ENCODE measurements around the gene TRMO.
"Not testable (repeated sequence)": the region's sequence is repeated elsewhere in the genome, so short reads cannot be mapped to it uniquely, and the experiment has no call there.

Gene TRMO

DNA sequence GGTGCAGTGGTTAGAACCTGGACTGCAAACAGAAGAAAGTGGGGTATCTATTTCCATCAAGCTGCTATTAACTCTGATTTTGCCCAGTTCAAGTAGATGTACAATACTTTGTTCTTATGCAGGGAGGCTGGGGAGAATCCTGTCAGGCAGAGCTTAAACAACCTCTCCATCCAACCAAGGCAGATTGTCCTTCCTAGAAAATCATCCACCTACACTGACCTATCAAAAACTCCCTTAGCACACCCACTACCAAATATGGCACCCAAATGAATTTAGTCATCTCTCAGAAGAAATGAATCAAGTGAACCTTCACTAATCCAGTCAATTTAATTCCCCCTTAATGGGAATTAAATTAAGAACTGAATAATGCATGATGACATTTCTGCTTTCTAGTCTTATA, 34.0 kb upstream of the TRMO start:
- CTCF ChIA-PET, result interaction anchor here (1.0 to 1.3 kb wide), 3 partner anchors 12 to 33 kb away, joined by 3 to 5 read pairs (median 3); no protein-coding TSS in a partner anchor
- H3K4me3 ChIP-seq (ENCODE audit: low read depth, low read length), result no peak overlapping the region
- DNase-seq (ENCODE audit: low read depth, low spot score), result no peak
- POLR2A ChIA-PET, result interaction anchor here (0.9 kb wide), 1 partner anchor 267 kb away, joined by 3 read pairs; no protein-coding TSS in a partner anchor
- TF ChIP-seq, protein P1, sequence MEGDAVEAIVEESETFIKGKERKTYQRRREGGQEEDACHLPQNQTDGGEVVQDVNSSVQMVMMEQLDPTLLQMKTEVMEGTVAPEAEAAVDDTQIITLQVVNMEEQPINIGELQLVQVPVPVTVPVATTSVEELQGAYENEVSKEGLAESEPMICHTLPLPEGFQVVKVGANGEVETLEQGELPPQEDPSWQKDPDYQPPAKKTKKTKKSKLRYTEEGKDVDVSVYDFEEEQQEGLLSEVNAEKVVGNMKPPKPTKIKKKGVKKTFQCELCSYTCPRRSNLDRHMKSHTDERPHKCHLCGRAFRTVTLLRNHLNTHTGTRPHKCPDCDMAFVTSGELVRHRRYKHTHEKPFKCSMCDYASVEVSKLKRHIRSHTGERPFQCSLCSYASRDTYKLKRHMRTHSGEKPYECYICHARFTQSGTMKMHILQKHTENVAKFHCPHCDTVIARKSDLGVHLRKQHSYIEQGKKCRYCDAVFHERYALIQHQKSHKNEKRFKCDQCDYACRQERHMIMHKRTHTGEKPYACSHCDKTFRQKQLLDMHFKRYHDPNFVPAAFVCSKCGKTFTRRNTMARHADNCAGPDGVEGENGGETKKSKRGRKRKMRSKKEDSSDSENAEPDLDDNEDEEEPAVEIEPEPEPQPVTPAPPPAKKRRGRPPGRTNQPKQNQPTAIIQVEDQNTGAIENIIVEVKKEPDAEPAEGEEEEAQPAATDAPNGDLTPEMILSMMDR (IDR thresholded peaks at IDR 0.05; ENCODE audit: insufficient read depth, low read length, missing control alignments), result no peak

DNA sequence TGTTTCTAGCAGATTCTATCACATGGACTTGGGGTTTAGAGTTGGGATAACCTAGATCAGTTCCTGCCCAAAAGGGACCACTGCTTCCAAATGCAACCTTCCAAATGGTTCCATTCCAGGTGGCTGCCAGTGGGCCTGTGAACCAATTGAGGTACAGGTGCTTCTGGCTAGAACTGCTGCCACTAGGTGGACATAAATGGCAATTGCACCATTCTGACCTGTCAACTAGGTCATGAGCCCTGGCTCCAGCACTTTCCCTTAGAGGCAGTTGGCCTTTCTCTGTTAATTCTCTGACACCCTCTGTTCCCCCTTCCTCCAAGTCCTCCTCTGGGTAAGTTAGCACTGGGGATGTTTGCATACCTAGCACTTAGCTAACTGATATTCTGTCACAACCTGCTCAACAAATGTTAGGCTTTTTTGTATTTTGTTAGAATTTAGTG, 32.3 kb upstream of the TRMO start:
- TF ChIP-seq, protein P1 (IDR thresholded peaks at IDR 0.05; ENCODE audit: insufficient read depth, low read length, missing control alignments), result peak; percentile 42
- H3K4me3 ChIP-seq (ENCODE audit: low read depth, low read length), result no peak overlapping the region
- ChIA-PET POLR2A (no interaction called here), CTCF (interaction anchor here (0.6 to 2.9 kb wide), 4 partner anchors 10 to 31 kb away, joined by 3 to 8 read pairs (median 4); no protein-coding TSS in a partner anchor)
- DNase-seq (ENCODE audit: low read depth, low spot score), result no peak

DNA sequence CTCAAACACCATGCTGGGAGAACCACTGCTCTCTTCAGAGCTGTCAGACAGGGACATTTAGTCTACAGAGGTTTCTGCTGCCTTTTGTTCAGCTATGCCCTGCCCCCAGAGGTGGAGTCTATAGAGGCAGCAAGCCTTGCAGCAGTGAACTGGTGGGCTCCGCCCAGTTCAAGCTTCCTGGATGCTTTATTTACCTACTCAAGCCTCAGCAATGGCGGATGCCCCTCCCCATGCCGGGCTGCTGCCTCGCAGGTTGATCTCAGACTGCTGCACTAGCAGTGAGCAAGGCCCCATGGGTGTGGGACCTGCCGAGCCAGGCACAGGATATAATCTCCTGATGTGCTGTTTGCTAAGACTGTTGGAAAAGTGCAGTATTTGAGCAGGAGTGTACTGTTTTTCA, 28.6 kb upstream of the TRMO start:
- ChIA-PET CTCF (interaction anchor here (1.4 kb wide), 1 partner anchor 27 kb away, joined by 3 read pairs; no protein-coding TSS in a partner anchor), POLR2A (interaction anchor here (0.6 kb wide), 1 partner anchor 52 kb away, joined by 4 read pairs; no protein-coding TSS in a partner anchor)
- H3K4me3 ChIP-seq (ENCODE audit: low read depth, low read length); DNase-seq (ENCODE audit: low read depth, low spot score): not testable (repeated sequence)

DNA sequence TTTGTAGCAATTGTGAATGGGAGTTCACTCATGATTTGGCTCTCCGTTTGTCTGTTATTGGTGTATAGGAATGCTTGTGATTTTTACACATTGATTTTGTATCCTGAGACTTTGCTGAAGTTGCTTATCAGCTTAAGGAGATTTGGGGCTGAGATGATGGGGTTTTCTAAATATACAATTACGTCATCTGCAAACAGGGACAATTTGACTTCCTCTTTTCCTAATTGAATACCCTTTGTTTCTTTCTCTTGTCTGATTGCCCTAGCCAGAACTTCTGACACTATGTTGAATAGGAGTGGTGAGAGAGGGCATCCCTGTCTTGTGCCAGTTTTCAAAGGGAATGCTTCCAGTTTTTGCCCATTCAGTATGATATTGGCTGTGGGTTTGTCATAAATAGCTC, 24.8 kb upstream of the TRMO start:
- CTCF ChIA-PET; DNase-seq (ENCODE audit: low read depth, low spot score); POLR2A ChIA-PET; H3K4me3 ChIP-seq (ENCODE audit: low read depth, low read length): not testable (repeated sequence)

DNA sequence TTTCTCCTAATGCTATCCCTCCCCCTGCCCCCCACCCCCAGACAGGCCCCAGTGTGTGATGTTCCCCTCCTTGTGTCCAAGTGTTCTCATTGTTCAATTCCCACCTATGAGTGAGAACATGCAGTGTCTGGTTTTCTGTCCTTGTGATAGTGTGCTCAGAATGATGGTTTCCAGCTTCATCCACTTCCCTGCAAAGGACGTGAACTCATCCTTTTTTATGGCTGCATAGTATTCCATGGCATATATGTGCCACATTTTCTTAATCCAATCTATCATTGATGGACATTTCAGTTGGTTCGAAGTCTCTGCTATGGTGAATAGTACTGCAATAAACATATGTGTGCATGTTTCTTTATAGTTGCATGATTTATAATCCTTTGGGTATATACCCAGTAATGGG, 23.2 kb upstream of the TRMO start:
- POLR2A ChIA-PET; H3K4me3 ChIP-seq (ENCODE audit: low read depth, low read length); DNase-seq (ENCODE audit: low read depth, low spot score): not testable (repeated sequence)
- CTCF ChIA-PET, result interaction anchor here (1.6 to 4.1 kb wide), 2 partner anchors 9 to 22 kb away, joined by 4 to 28 read pairs; partner anchors contain the start of gene TRMO

DNA sequence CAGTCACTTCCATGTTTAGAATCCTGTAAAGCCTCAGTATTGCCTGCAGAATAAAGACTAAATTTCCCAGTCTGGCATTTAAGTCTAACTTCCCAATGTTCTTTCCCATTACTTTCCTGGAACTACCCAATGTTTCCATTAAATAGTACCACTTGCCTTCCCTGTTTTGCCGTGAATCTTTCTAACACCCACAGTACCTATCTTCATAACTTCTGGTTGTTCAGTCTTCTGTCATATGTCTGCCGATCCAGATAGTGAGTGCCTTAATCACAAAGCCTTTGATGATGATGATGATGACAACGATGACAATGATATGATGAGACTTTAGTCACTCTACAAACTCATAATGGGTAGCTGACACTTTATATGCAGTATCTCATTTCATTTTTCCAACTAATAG, 22.3 kb upstream of the TRMO start:
- DNase-seq (ENCODE audit: low read depth, low spot score), result no peak
- H3K4me3 ChIP-seq (ENCODE audit: low read depth, low read length), result no peak overlapping the region
- ChIA-PET CTCF (interaction anchor here (1.6 to 4.1 kb wide), 2 partner anchors 10 to 21 kb away, joined by 4 to 28 read pairs; partner anchors contain the start of gene TRMO), POLR2A (no interaction called here)
- TF ChIP-seq, protein P1 (IDR thresholded peaks at IDR 0.05; ENCODE audit: insufficient read depth, low read length, missing control alignments), result no peak

DNA sequence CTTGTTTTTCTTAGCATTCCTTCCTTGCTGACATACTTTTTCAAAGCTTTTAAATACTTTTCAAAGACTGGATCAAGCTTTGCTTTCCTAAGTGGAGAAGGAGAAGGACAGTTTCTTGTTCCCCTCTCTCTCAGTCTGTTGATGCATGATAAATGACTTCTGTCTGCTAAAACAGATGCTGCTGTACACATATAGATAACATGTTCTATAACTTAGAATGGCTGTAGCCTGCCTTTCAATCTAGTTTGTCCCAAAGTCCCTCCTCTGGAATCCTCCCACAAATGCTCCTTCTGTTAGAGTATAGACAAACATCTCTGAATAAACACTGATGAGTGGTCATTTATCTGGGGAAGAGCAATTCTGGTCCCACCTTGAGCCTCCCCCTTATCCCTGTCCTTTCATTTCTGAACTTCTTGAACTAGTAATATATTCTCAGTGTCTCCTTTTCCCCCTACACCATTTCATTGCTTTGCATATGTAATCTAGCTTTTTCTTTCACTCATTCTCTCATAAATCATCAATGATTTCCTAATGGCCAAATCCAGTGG, 21.1 kb upstream of the TRMO start:
- TF ChIP-seq, protein P1 (IDR thresholded peaks at IDR 0.05; ENCODE audit: insufficient read depth, low read length, missing control alignments), result no peak
- ChIA-PET POLR2A (no interaction called here), CTCF (interaction anchor here (0.9 to 4.1 kb wide), 2 partner anchors 20 to 42 kb away, joined by 3 to 28 read pairs; partner anchors contain the start of gene TRMO)
- DNase-seq (ENCODE audit: low read depth, low spot score), result no peak
- H3K4me3 ChIP-seq (ENCODE audit: low read depth, low read length), result no peak overlapping the region

DNA sequence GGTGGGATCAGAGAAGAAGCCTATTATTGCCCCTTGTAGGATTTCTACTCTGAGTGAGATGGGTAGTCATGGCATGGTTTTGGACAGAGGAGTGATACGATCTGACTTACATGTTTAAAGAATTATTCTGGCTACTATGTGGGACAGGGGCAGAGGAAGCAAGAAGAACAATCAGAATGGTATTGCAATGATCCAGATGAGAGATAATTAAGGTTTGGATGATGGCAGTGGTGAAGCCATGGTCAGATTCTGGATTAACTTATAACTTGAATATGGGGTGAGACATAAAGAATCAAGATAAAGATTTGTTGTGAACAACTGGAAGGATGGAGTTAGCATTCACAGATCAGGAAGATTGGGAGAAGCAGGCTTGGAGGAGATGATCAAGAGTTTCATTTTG, 19.0 kb upstream of the TRMO start:
- TF ChIP-seq, protein P1 (IDR thresholded peaks at IDR 0.05; ENCODE audit: insufficient read depth, low read length, missing control alignments), result no peak
- no peak for DNase-seq (ENCODE audit: low read depth, low spot score)
- CTCF ChIA-PET, result interaction anchor here (4.1 kb wide), 1 partner anchor 18 kb away, joined by 28 read pairs; the partner anchor contains the start of gene TRMO
- no peak overlapping the region for H3K4me3 ChIP-seq (ENCODE audit: low read depth, low read length)
- POLR2A ChIA-PET, result no interaction called here
